ENCODE results near the gene LTBP1. TPM values are rescaled to one million over a fixed set of nuclear protein-coding genes. Genes with fewer than 3 reads are reported as not detected.

LTBP1 gene
- total RNA-seq, 2 donors from 2014 or later = 19.4 to 23.1 TPM

- peak; percentile 68 for DNase-seq
- no peak overlapping the region for H3K9ac ChIP-seq (ENCODE audit: low read depth in 2 of 2, low read length in 2 of 2)
- no peaks in the 10 kb centered on the region for H3K4me1 ChIP-seq
- H3K27ac ChIP-seq = no peak overlapping the region
- intact Hi-C loops (cut with DNase I) = no loop called here
- peak; percentile 52 for TF ChIP-seq CTCF (IDR thresholded peaks at IDR 0.05)
- no peaks in the 10 kb centered on the region for H3K27me3 ChIP-seq
- no peak overlapping the region for H3K4me3 ChIP-seq
- no peaks in the 10 kb centered on the region for H3K9me3 ChIP-seq
- no peaks in the 10 kb centered on the region for H3K36me3 ChIP-seq
These were observed 449.0 kb downstream of the LTBP1 start for GRCh38 chr2:33395655-33396249.

- Histone ChIP-seq H3K27ac (no peak overlapping the region), H3K4me3 (no peak overlapping the region), H3K36me3 (no peaks in the 10 kb centered on the region), H3K4me1 (no peaks in the 10 kb centered on the region), H3K27me3 (no peaks in the 10 kb centered on the region), H3K9me3 (no peaks in the 10 kb centered on the region), H3K9ac (ENCODE audit: low read depth in 2 of 2, low read length in 2 of 2) (no peak overlapping the region)
- DNase-seq = no peak
- no peak for TF ChIP-seq CTCF (IDR thresholded peaks at IDR 0.05)
- intact Hi-C loops (cut with DNase I) = no loop called here
These were observed 457.6 kb downstream of the LTBP1 start for GRCh38 chr2:33404321-33404720.

GRCh38 chr2:33406622-33407021 is 459.9 kb downstream of the LTBP1 start:
- no peak for DNase-seq
- Histone ChIP-seq H3K27me3 (no peaks in the 10 kb centered on the region), H3K4me1 (no peaks in the 10 kb centered on the region), H3K36me3 (no peaks in the 10 kb centered on the region), H3K9ac (ENCODE audit: low read depth in 2 of 2, low read length in 2 of 2) (no peak overlapping the region), H3K27ac (no peak overlapping the region), H3K4me3 (no peak overlapping the region), H3K9me3 (no peaks in the 10 kb centered on the region)
- TF ChIP-seq CTCF (IDR thresholded peaks at IDR 0.05) = no peak
- intact Hi-C loops (cut with DNase I) = no loop called here

GRCh38 chr2:33408109-33408508 is 461.4 kb downstream of the LTBP1 start:
- Histone ChIP-seq H3K27me3 (no peaks in the 10 kb centered on the region), H3K4me1 (no peaks in the 10 kb centered on the region), H3K4me3 (no peak overlapping the region), H3K9ac (ENCODE audit: low read depth in 2 of 2, low read length in 2 of 2) (no peak overlapping the region), H3K9me3 (no peaks in the 10 kb centered on the region), H3K27ac (no peak overlapping the region), H3K36me3 (no peaks in the 10 kb centered on the region)
- TF ChIP-seq CTCF (IDR thresholded peaks at IDR 0.05) = no peak
- intact Hi-C loops (cut with DNase I) = no loop called here
- DNase-seq = no peak

- no peaks in the 10 kb centered on the region for H3K9me3 ChIP-seq
These were observed 462.7 kb downstream of the LTBP1 start for GRCh38 chr2:33409417-33409955.

More at GRCh38 chr2:33409417-33409955, 462.7 kb downstream of the LTBP1 start:
- no peak for TF ChIP-seq CTCF (IDR thresholded peaks at IDR 0.05)
- Histone ChIP-seq H3K4me1 (no peaks in the 10 kb centered on the region), H3K27ac (no peak overlapping the region), H3K4me3 (no peak overlapping the region), H3K9ac (ENCODE audit: low read depth in 2 of 2, low read length in 2 of 2) (no peak overlapping the region), H3K36me3 (no peaks in the 10 kb centered on the region), H3K27me3 (no peaks in the 10 kb centered on the region)
- intact Hi-C loops (cut with DNase I) = no loop called here
- DNase-seq = no peak
